ENCODE data around the gene SLC17A1. TPM values are rescaled to one million over a fixed set of nuclear protein-coding genes. Genes with fewer than 3 reads are reported as not detected.

The SLC17A1 gene
- total RNA-seq (2014; rRNA removed; shearing (Covaris generic)) = not detected in 2 replicates

GRCh38 chr6:25831532-25832306 lies at the start of gene SLC17A1:
Gene SLC17A1, minus strand, starts transcription at chr6:25832052. Its CDS starts 1,495 bp downstream, at chr6:25830557.
- no peaks in the 10 kb centered on the region for H3K36me3 ChIP-seq (replicated peaks; ENCODE audit: control insufficient read depth, insufficient read depth, low read length)
- no peaks in the 10 kb centered on the region for H3K27me3 ChIP-seq (ENCODE audit: control insufficient read depth, insufficient read depth, low read length)
- DNase-seq = no peak
- H3K4me3 ChIP-seq (ENCODE audit: insufficient read depth, low read depth, low read length) = no peak within 1 kb of the TSS

GRCh38 chr6:25880601-25881000 lies 48.7 kb upstream of the SLC17A1 start:
- no peak overlapping the region for H3K4me3 ChIP-seq (ENCODE audit: insufficient read depth, low read depth, low read length)
- no peaks in the 10 kb centered on the region for H3K36me3 ChIP-seq (replicated peaks; ENCODE audit: control insufficient read depth, insufficient read depth, low read length)
- DNase-seq = no peak
- H3K27me3 ChIP-seq (ENCODE audit: control insufficient read depth, insufficient read depth, low read length) = no peaks in the 10 kb centered on the region

- no peak for DNase-seq
- H3K36me3 ChIP-seq (replicated peaks; ENCODE audit: control insufficient read depth, insufficient read depth, low read length) = no peaks in the 10 kb centered on the region
- H3K27me3 ChIP-seq (ENCODE audit: control insufficient read depth, insufficient read depth, low read length) = no peaks in the 10 kb centered on the region
- H3K4me3 ChIP-seq (ENCODE audit: insufficient read depth, low read depth, low read length) = no peak overlapping the region
Measured at GRCh38 chr6:25878721-25879322, 47.0 kb upstream of the SLC17A1 start.

- H3K27me3 ChIP-seq (ENCODE audit: control insufficient read depth, insufficient read depth, low read length) = no peaks in the 10 kb centered on the region
- H3K4me3 ChIP-seq (ENCODE audit: insufficient read depth, low read depth, low read length) = no peak overlapping the region
- no peaks in the 10 kb centered on the region for H3K36me3 ChIP-seq (replicated peaks; ENCODE audit: control insufficient read depth, insufficient read depth, low read length)
- no peak for DNase-seq
Measured at GRCh38 chr6:25875926-25876602, 44.2 kb upstream of the SLC17A1 start.

GRCh38 chr6:25875563-25875905 lies 43.7 kb upstream of the SLC17A1 start:
- Histone ChIP-seq H3K27me3 (ENCODE audit: control insufficient read depth, insufficient read depth, low read length) (no peaks in the 10 kb centered on the region), H3K36me3 (replicated peaks; ENCODE audit: control insufficient read depth, insufficient read depth, low read length) (no peaks in the 10 kb centered on the region), H3K4me3 (ENCODE audit: insufficient read depth, low read depth, low read length) (no peak overlapping the region)
- DNase-seq = no peak

- H3K36me3 ChIP-seq (replicated peaks; ENCODE audit: control insufficient read depth, insufficient read depth, low read length) = no peaks in the 10 kb centered on the region
Measured at GRCh38 chr6:25874822-25875562, 43.1 kb upstream of the SLC17A1 start.

GRCh38 chr6:25874118-25874517 lies 42.3 kb upstream of the SLC17A1 start, which contains the start of gene SLC17A3:
Gene SLC17A3, minus strand, starts transcription at chr6:25874243. Its CDS starts 5,856 bp downstream, at chr6:25868387.
- DNase-seq = no peak
- H3K36me3 ChIP-seq (replicated peaks; ENCODE audit: control insufficient read depth, insufficient read depth, low read length) = no peaks in the 10 kb centered on the region
- H3K27me3 ChIP-seq (ENCODE audit: control insufficient read depth, insufficient read depth, low read length) = no peaks in the 10 kb centered on the region
- H3K4me3 ChIP-seq (ENCODE audit: insufficient read depth, low read depth, low read length) = no peak within 1 kb of the TSS

More at GRCh38 chr6:25874822-25875562, 43.1 kb upstream of the SLC17A1 start:
- Histone ChIP-seq H3K27me3 (ENCODE audit: control insufficient read depth, insufficient read depth, low read length) (no peaks in the 10 kb centered on the region), H3K4me3 (ENCODE audit: insufficient read depth, low read depth, low read length) (no peak overlapping the region)
- no peak for DNase-seq

GRCh38 chr6:25872814-25873213 lies 41.0 kb upstream of the SLC17A1 start:
- no peaks in the 10 kb centered on the region for H3K27me3 ChIP-seq (ENCODE audit: control insufficient read depth, insufficient read depth, low read length)
- H3K36me3 ChIP-seq (replicated peaks; ENCODE audit: control insufficient read depth, insufficient read depth, low read length) = no peaks in the 10 kb centered on the region
- no peak overlapping the region for H3K4me3 ChIP-seq (ENCODE audit: insufficient read depth, low read depth, low read length)
- DNase-seq = no peak

GRCh38 chr6:25869840-25870239 lies 38.0 kb upstream of the SLC17A1 start:
- H3K27me3 ChIP-seq (ENCODE audit: control insufficient read depth, insufficient read depth, low read length) = no peaks in the 10 kb centered on the region
- H3K36me3 ChIP-seq (replicated peaks; ENCODE audit: control insufficient read depth, insufficient read depth, low read length) = no peaks in the 10 kb centered on the region
- H3K4me3 ChIP-seq (ENCODE audit: insufficient read depth, low read depth, low read length) = no peak overlapping the region
- DNase-seq = no peak

GRCh38 chr6:25868436-25869183 lies 36.8 kb upstream of the SLC17A1 start:
- no peak for DNase-seq
- H3K36me3 ChIP-seq (replicated peaks; ENCODE audit: control insufficient read depth, insufficient read depth, low read length) = no peaks in the 10 kb centered on the region

GRCh38 chr6:25866011-25866410 lies 34.2 kb upstream of the SLC17A1 start:
- no peaks in the 10 kb centered on the region for H3K36me3 ChIP-seq (replicated peaks; ENCODE audit: control insufficient read depth, insufficient read depth, low read length)
- no peaks in the 10 kb centered on the region for H3K27me3 ChIP-seq (ENCODE audit: control insufficient read depth, insufficient read depth, low read length)
- DNase-seq = no peak
- H3K4me3 ChIP-seq (ENCODE audit: insufficient read depth, low read depth, low read length) = no peak overlapping the region

More at GRCh38 chr6:25868436-25869183, 36.8 kb upstream of the SLC17A1 start:
- no peak overlapping the region for H3K4me3 ChIP-seq (ENCODE audit: insufficient read depth, low read depth, low read length)
- no peaks in the 10 kb centered on the region for H3K27me3 ChIP-seq (ENCODE audit: control insufficient read depth, insufficient read depth, low read length)

GRCh38 chr6:25863360-25863759 lies 31.5 kb upstream of the SLC17A1 start:
- no peak overlapping the region for H3K4me3 ChIP-seq (ENCODE audit: insufficient read depth, low read depth, low read length)
- H3K36me3 ChIP-seq (replicated peaks; ENCODE audit: control insufficient read depth, insufficient read depth, low read length) = no peaks in the 10 kb centered on the region
- DNase-seq = no peak
- H3K27me3 ChIP-seq (ENCODE audit: control insufficient read depth, insufficient read depth, low read length) = no peaks in the 10 kb centered on the region

GRCh38 chr6:25862199-25862598 lies 30.3 kb upstream of the SLC17A1 start:
- no peaks in the 10 kb centered on the region for H3K27me3 ChIP-seq (ENCODE audit: control insufficient read depth, insufficient read depth, low read length)
- H3K4me3 ChIP-seq (ENCODE audit: insufficient read depth, low read depth, low read length) = no peak overlapping the region
- no peak for DNase-seq
- H3K36me3 ChIP-seq (replicated peaks; ENCODE audit: control insufficient read depth, insufficient read depth, low read length) = no peaks in the 10 kb centered on the region

- DNase-seq = no peak
- H3K27me3 ChIP-seq (ENCODE audit: control insufficient read depth, insufficient read depth, low read length) = no peaks in the 10 kb centered on the region
- H3K36me3 ChIP-seq (replicated peaks; ENCODE audit: control insufficient read depth, insufficient read depth, low read length) = no peaks in the 10 kb centered on the region
Measured at GRCh38 chr6:25852756-25853155, 20.9 kb upstream of the SLC17A1 start.

More at GRCh38 chr6:25852756-25853155, 20.9 kb upstream of the SLC17A1 start:
- no peak overlapping the region for H3K4me3 ChIP-seq (ENCODE audit: insufficient read depth, low read depth, low read length)
